GM23338 (cell line): ENCODE data around the gene TREML2. TPM values are rescaled to one million over a fixed set of nuclear protein-coding genes. Genes with fewer than 3 reads are reported as not detected.

Source experiments
- ATAC-seq: fragments of 200-7000 bp; cut with Tn5 transposase; 3 replicates; pipeline ENCODE4 v1.9.1; 2020
- DNase-seq: peaks from one replicate; pipeline ENCODE4 v3.0.0-alpha.2; 2015; ENCODE audit warnings: low spot score
- H2AFZ ChIP-seq: fragments of 200-600 bp; sonication (generic); 2 replicates; pipeline ENCODE4 v1.8.0; 2016; ENCODE audit warnings: antibody characterized with exemption, mild to moderate bottlenecking, moderate library complexity
- H3F3A ChIP-seq: fragments of 200-600 bp; sonication (generic); replicated peaks from 2 replicates; pipeline ENCODE4 v1.8.0; 2017; ENCODE audit warnings: antibody characterized with exemption, mixed run types, low read depth
- H3K27ac ChIP-seq: fragments of 200-600 bp; sonication (generic); 2 replicates; pipeline ENCODE4 v1.6.1; 2016; ENCODE audit warnings: low read depth
- H3K27me3 ChIP-seq: fragments of 200-600 bp; sonication (generic); 2 replicates; pipeline ENCODE4 v1.8.0; 2016; ENCODE audit warnings: mild to moderate bottlenecking, mixed run types, moderate library complexity; ENCODE audit not compliant: insufficient read depth
- H3K36me3 ChIP-seq: fragments of 200-600 bp; sonication (generic); 2 replicates; pipeline ENCODE4 v1.8.0; 2016; ENCODE audit warnings: mild to moderate bottlenecking; ENCODE audit not compliant: insufficient read depth
- H3K4me1 ChIP-seq: fragments of 200-600 bp; sonication (generic); 2 replicates; pipeline ENCODE4 v1.8.0; 2016; ENCODE audit warnings: mild to moderate bottlenecking, moderate library complexity; ENCODE audit not compliant: insufficient read depth
- H3K4me2 ChIP-seq: fragments of 200-600 bp; sonication (generic); 2 replicates; pipeline ENCODE4 v1.7.1; 2017; ENCODE audit warnings: mixed run types
- H3K4me3 ChIP-seq: fragments of 200-600 bp; sonication (generic); 2 replicates; pipeline ENCODE4 v1.6.1; 2016; ENCODE audit warnings: mixed run types
- H3K79me2 ChIP-seq: fragments of 200-600 bp; sonication (generic); replicated peaks from 2 replicates; pipeline ENCODE4 v1.8.0; 2017; ENCODE audit warnings: mild to moderate bottlenecking; ENCODE audit not compliant: insufficient read depth
- H3K9me2 ChIP-seq: fragments of 200-600 bp; sonication (generic); 2 replicates; pipeline ENCODE4 v1.8.0; 2017; ENCODE audit not compliant: insufficient read depth
- H4K20me1 ChIP-seq: fragments of 200-600 bp; sonication (generic); replicated peaks from 2 replicates; pipeline ENCODE4 v1.8.0; 2017; ENCODE audit warnings: mild to moderate bottlenecking; ENCODE audit not compliant: insufficient read depth
- H3K27ac Mint-ChIP-seq: 2 replicates; pipeline ENCODE4 v1.8.0; 2020; ENCODE audit warnings: inconsistent platforms, mild to moderate bottlenecking, moderate library complexity, mixed read lengths
- H3K27me3 Mint-ChIP-seq: 3 replicates; pipeline ENCODE4 v1.8.0; 2022; ENCODE audit warnings: low read depth, mild to moderate bottlenecking, moderate library complexity, mixed read lengths, inconsistent platforms; ENCODE audit not compliant: insufficient read depth, poor library complexity
- H3K36me3 Mint-ChIP-seq: 3 replicates; pipeline ENCODE4 v1.8.0; 2021; ENCODE audit warnings: low read depth, mild to moderate bottlenecking, inconsistent platforms, moderate library complexity, mixed read lengths
- H3K4me1 Mint-ChIP-seq: 3 replicates; pipeline ENCODE4 v1.8.0; 2020; ENCODE audit warnings: mild to moderate bottlenecking, inconsistent platforms, mixed read lengths
- H3K4me3 Mint-ChIP-seq: 3 replicates; pipeline ENCODE4 v1.8.0; 2021; ENCODE audit warnings: moderate library complexity, mild to moderate bottlenecking, inconsistent platforms, mixed read lengths
- H3K9me3 Mint-ChIP-seq: 3 replicates; pipeline ENCODE4 v1.8.0; 2020; ENCODE audit warnings: moderate library complexity, mild to moderate bottlenecking, inconsistent platforms, mixed read lengths
- CREB1 ChIP-seq: fragments of 250-450 bp; sonication (Bioruptor Pico); IDR thresholded peaks from 2 replicates; pipeline ENCODE4 v1.5.0; 2020; ENCODE audit warnings: low read depth, mild to moderate bottlenecking, moderate library complexity
- JUNB ChIP-seq: IDR thresholded peaks from one replicate; pipeline ENCODE4 v1.6.1; 2016; ENCODE audit warnings: antibody characterized with exemption; ENCODE audit not compliant: unreplicated experiment
- STAT1 ChIP-seq: IDR thresholded peaks from one replicate; pipeline ENCODE4 v1.6.1; 2016; ENCODE audit warnings: antibody characterized with exemption; ENCODE audit not compliant: unreplicated experiment
- polyA plus RNA-seq: library from polyadenylated mRNA; unstranded; fragments of >200 nt; fragmentation: Nextera tagmentation; extraction: Ambion mirVana; gene quantifications from 2 replicates; pipeline ENCODE4 v1.2.1, GENCODE V29; 2016
- total RNA-seq: library from RNA; depleted of rRNA; stranded (reverse); fragments of >200 nt; shearing (Covaris generic); gene quantifications from 2 replicates; pipeline ENCODE4 v1.2.3, GENCODE V29; 2014
- TF ChIP-seq, protein P1 (sequence below): fragments of 250-450 bp; sonication (Bioruptor Pico); IDR thresholded peaks from 2 replicates; pipeline ENCODE4 v1.5.0; 2020; ENCODE audit warnings: mild to moderate bottlenecking, moderate library complexity
- TF ChIP-seq, protein P2 (sequence below): IDR thresholded peaks from one replicate; pipeline ENCODE4 v1.6.1; 2018; ENCODE audit warnings: antibody characterized with exemption; ENCODE audit not compliant: unreplicated experiment

The TREML2 gene
- total and polyA plus RNA-seq, 2 experiments from 2014 or later: 0.07 TPM; not detected in 1

DNA sequence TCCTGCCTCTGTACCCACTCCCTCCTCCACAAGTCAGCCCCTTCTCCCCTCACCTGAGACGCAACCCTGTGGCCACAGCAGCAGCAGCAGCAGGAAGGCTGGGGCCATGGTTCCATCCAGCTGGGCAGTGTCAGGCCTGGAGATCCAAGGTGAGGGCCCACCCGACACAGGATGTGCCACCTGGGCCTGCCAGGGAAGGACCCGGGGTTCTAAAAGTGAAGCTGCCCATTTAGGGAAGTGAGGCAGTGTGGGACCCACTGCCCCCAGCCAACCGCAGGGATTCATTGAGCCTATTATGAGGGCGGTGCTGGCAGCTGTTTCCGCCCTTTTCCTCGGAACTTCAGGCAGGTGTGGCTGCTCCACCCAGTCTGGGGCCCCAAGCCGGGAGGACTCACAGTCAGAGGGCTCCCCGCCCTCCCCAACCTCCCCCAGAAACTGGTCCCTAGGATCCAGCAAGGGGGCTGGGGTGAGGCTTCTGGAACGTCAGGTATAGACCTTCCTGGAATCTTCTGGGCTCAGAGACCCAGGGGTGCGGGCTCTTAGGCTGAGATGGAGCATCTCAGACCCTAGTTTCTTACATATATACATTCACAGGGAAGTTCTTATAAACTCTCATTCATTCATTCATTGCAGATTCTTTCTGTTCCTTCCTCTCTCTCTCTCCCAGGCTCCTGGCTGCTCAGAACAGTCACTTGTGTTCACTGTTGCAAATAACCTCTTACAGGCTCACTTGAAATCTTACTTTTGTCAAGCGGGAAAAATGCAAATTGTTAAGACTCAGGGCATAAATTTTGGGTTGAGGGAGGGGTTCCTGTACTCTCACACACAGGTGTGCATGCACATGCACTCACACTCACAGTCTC, at the start of gene TREML2 (continued):
- TF ChIP-seq, protein P1, sequence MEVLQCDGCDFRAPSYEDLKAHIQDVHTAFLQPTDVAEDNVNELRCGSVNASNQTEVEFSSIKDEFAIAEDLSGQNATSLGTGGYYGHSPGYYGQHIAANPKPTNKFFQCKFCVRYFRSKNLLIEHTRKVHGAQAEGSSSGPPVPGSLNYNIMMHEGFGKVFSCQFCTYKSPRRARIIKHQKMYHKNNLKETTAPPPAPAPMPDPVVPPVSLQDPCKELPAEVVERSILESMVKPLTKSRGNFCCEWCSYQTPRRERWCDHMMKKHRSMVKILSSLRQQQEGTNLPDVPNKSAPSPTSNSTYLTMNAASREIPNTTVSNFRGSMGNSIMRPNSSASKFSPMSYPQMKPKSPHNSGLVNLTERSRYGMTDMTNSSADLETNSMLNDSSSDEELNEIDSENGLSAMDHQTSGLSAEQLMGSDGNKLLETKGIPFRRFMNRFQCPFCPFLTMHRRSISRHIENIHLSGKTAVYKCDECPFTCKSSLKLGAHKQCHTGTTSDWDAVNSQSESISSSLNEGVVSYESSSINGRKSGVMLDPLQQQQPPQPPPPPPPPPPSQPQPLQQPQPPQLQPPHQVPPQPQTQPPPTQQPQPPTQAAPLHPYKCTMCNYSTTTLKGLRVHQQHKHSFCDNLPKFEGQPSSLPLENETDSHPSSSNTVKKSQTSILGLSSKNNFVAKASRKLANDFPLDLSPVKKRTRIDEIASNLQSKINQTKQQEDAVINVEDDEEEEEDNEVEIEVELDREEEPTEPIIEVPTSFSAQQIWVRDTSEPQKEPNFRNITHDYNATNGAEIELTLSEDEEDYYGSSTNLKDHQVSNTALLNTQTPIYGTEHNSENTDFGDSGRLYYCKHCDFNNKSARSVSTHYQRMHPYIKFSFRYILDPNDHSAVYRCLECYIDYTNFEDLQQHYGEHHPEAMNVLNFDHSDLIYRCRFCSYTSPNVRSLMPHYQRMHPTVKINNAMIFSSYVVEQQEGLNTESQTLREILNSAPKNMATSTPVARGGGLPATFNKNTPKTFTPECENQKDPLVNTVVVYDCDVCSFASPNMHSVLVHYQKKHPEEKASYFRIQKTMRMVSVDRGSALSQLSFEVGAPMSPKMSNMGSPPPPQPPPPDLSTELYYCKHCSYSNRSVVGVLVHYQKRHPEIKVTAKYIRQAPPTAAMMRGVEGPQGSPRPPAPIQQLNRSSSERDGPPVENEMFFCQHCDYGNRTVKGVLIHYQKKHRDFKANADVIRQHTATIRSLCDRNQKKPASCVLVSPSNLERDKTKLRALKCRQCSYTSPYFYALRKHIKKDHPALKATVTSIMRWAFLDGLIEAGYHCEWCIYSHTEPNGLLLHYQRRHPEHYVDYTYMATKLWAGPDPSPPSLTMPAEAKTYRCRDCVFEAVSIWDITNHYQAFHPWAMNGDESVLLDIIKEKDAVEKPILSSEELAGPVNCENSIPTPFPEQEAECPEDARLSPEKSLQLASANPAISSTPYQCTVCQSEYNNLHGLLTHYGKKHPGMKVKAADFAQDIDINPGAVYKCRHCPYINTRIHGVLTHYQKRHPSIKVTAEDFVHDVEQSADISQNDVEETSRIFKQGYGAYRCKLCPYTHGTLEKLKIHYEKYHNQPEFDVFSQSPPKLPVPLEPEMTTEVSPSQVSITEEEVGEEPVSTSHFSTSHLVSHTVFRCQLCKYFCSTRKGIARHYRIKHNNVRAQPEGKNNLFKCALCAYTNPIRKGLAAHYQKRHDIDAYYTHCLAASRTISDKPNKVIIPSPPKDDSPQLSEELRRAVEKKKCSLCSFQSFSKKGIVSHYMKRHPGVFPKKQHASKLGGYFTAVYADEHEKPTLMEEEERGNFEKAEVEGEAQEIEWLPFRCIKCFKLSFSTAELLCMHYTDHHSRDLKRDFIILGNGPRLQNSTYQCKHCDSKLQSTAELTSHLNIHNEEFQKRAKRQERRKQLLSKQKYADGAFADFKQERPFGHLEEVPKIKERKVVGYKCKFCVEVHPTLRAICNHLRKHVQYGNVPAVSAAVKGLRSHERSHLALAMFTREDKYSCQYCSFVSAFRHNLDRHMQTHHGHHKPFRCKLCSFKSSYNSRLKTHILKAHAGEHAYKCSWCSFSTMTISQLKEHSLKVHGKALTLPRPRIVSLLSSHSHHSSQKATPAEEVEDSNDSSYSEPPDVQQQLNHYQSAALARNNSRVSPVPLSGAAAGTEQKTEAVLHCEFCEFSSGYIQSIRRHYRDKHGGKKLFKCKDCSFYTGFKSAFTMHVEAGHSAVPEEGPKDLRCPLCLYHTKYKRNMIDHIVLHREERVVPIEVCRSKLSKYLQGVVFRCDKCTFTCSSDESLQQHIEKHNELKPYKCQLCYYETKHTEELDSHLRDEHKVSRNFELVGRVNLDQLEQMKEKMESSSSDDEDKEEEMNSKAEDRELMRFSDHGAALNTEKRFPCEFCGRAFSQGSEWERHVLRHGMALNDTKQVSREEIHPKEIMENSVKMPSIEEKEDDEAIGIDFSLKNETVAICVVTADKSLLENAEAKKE: no peak

DNA sequence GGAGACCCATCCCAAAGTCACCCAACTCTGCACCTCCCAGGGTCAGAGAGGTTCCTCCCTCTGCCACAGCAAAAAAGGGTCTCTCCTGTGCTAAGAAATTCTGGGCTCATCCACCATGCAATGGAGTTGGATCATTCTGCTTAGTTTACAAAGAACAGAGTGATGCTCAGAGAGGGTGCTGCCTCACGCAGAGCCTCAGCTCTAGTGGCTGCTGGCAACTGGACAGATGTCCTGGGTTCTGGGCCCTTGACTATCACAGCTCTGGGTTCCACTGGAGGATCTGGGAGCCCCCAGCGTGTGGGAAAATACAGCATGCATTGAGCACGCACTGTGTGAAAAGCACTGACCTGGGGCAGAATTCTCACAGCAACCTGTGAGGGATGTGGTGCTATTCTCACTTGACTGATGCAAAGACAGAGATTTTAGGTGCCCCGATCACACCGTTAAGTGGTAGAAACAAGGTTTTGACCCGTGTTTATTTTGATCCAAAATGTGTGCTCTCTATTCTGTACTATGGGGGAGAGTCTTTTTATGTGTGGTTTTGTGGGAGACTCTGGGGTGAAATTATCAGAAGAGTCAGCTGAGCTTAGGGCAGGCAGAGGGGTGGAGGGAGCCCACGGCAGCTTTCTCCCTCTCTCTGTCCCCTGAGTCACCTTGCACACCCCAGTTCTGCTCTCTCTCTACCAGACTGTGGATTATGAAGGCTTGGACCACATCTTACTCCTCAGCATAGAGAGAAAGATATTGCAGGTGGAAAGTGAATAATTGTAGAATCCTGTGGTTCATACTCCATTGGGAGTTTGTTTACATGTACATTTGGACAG, 47.1 kb upstream of the TREML2 start:
- H3K4me2 ChIP-seq: no peak overlapping the region
- no peak overlapping the region for H2AFZ ChIP-seq
- H3K4me1 ChIP-seq: no peaks in the 10 kb centered on the region
- DNase-seq (no peak), ATAC-seq (no peak)
- 0 out of 2 replicates have a peak, but pooled peaks cover 3% of the 10 kb centered on the region for H3K9me2 ChIP-seq
- H3K4me1 Mint-ChIP-seq: no peaks in the 10 kb centered on the region
- no peaks in the 10 kb centered on the region for H3F3A ChIP-seq
- no peaks in the 10 kb centered on the region for H3K27me3 ChIP-seq
- no peak overlapping the region for H3K27ac ChIP-seq
- no peaks in the 10 kb centered on the region for H3K79me2 ChIP-seq
- H3K36me3 ChIP-seq: no peaks in the 10 kb centered on the region
- TF ChIP-seq JUNB: no peak
- TF ChIP-seq, protein P2, sequence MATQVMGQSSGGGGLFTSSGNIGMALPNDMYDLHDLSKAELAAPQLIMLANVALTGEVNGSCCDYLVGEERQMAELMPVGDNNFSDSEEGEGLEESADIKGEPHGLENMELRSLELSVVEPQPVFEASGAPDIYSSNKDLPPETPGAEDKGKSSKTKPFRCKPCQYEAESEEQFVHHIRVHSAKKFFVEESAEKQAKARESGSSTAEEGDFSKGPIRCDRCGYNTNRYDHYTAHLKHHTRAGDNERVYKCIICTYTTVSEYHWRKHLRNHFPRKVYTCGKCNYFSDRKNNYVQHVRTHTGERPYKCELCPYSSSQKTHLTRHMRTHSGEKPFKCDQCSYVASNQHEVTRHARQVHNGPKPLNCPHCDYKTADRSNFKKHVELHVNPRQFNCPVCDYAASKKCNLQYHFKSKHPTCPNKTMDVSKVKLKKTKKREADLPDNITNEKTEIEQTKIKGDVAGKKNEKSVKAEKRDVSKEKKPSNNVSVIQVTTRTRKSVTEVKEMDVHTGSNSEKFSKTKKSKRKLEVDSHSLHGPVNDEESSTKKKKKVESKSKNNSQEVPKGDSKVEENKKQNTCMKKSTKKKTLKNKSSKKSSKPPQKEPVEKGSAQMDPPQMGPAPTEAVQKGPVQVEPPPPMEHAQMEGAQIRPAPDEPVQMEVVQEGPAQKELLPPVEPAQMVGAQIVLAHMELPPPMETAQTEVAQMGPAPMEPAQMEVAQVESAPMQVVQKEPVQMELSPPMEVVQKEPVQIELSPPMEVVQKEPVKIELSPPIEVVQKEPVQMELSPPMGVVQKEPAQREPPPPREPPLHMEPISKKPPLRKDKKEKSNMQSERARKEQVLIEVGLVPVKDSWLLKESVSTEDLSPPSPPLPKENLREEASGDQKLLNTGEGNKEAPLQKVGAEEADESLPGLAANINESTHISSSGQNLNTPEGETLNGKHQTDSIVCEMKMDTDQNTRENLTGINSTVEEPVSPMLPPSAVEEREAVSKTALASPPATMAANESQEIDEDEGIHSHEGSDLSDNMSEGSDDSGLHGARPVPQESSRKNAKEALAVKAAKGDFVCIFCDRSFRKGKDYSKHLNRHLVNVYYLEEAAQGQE: no peak
- no peak for TF ChIP-seq STAT1
- TF ChIP-seq CREB1 (CRISPR knock-in tag): no peak
- H3K36me3 Mint-ChIP-seq: no peaks in the 10 kb centered on the region
- H3K4me3 Mint-ChIP-seq: no peak overlapping the region
- no peaks in the 10 kb centered on the region for H4K20me1 ChIP-seq
- H3K4me3 ChIP-seq: no peak overlapping the region
- peaks cover 2% of the 10 kb centered on the region for H3K27me3 Mint-ChIP-seq
- H3K27ac Mint-ChIP-seq: no peak overlapping the region
- peaks cover 3% of the 10 kb centered on the region; the same call in 1 of the 3 replicates for H3K9me3 Mint-ChIP-seq
